Measurements from ENCODE around the gene DDAH1.

- no peak for TF ChIP-seq POLR2A (IDR thresholded peaks at IDR 0.05; ENCODE audit: low read depth, low read length)
- no peak for TF ChIP-seq TAF1 (IDR thresholded peaks at IDR 0.05; ENCODE audit: borderline replicate concordance, low read depth, low read length)
- TF ChIP-seq POLR2AphosphoS5 (IDR thresholded peaks at IDR 0.05; ENCODE audit: low read depth, low read length): no peak
These were observed 67.4 kb downstream of the DDAH1 start for GRCh38 chr1:85397490-85398032.
